Measurements from ENCODE around the gene NEU2. TPM values are rescaled to one million over a fixed set of nuclear protein-coding genes. Genes with fewer than 3 reads are reported as not detected.
A peak's percentile ranks its signal among the peaks of the same experiment; 100 is the strongest.

NEU2 gene
- total and polyA plus RNA-seq, 2 of the 13 experiments (the other 11 are each of a cell fraction or from before 2014, with no cell fraction given), result not detected

GRCh38 chr2:233060501-233060979 lies 28.1 kb downstream of the NEU2 start (continued):
- TF ChIP-seq CEBPZ (IDR thresholded peaks at IDR 0.05; ENCODE audit: low read length) (no peak), ZNF292 (CRISPR knock-in tag; IDR thresholded peaks at IDR 0.05; ENCODE audit: borderline replicate concordance, low read depth) (no peak; the same call in 1 of the 2 replicates), ZNF569 (CRISPR knock-in tag; IDR thresholded peaks at IDR 0.05; ENCODE audit: borderline replicate concordance) (no peak), ZMAT5 (CRISPR knock-in tag; IDR thresholded peaks at IDR 0.05; ENCODE audit: borderline replicate concordance, low read depth) (no peak), BATF2 (CRISPR knock-in tag; IDR thresholded peaks at IDR 0.05) (no peak), ARNT (IDR thresholded peaks at IDR 0.05) (no peak), ZFP36L2 (CRISPR knock-in tag; IDR thresholded peaks at IDR 0.05) (no peak), RXRB (CRISPR knock-in tag; IDR thresholded peaks at IDR 0.05; ENCODE audit: borderline replicate concordance) (no peak), ZMYM2 (CRISPR knock-in tag; IDR thresholded peaks at IDR 0.05) (no peak), ZSCAN30 (CRISPR knock-in tag; IDR thresholded peaks at IDR 0.05) (no peak), HCFC1 (IDR thresholded peaks at IDR 0.05; ENCODE audit: low read depth, low read length) (no peak), ZNF367 (CRISPR knock-in tag; IDR thresholded peaks at IDR 0.05; ENCODE audit: borderline replicate concordance) (no peak), MBNL3 (CRISPR knock-in tag; conservative IDR thresholded peaks at IDR 0.05) (no peak), ZNF616 (CRISPR knock-in tag; IDR thresholded peaks at IDR 0.05; ENCODE audit: low read depth) (no peak), MED1 (CRISPR knock-in tag; IDR thresholded peaks at IDR 0.05) (no peak), CCDC6 (CRISPR knock-in tag; IDR thresholded peaks at IDR 0.05) (peak; percentile 72; the same call in 1 of the 2 replicates), ISL2 (CRISPR knock-in tag; IDR thresholded peaks at IDR 0.05) (no peak), ZNF350 (CRISPR knock-in tag; IDR thresholded peaks at IDR 0.05; ENCODE audit: borderline replicate concordance, low read depth) (no peak), ZNF383 (CRISPR knock-in tag; IDR thresholded peaks at IDR 0.05; ENCODE audit: borderline replicate concordance) (no peak), ZNF362 (CRISPR knock-in tag; IDR thresholded peaks at IDR 0.05; ENCODE audit: borderline replicate concordance) (no peak), ZNF678 (CRISPR knock-in tag; IDR thresholded peaks at IDR 0.05) (no peak), ZNF850 (CRISPR knock-in tag; conservative IDR thresholded peaks at IDR 0.05) (no peak), ZC3H13 (CRISPR knock-in tag; IDR thresholded peaks at IDR 0.05) (no peak), ZHX1 (CRISPR knock-in tag; IDR thresholded peaks at IDR 0.05; ENCODE audit: low read depth) (no peak)

Data from HepG2 (cell line).